GM23338 (cell line): Measurements from ENCODE around the gene SLC2A6. TPM values are rescaled to one million over a fixed set of nuclear protein-coding genes. Genes with fewer than 3 reads are reported as not detected.

Experiments
- ATAC-seq: fragments of 200-7000 bp; cut with Tn5 transposase; 3 replicates; pipeline ENCODE4 v1.9.1; 2020
- DNase-seq: peaks from one replicate; pipeline ENCODE4 v3.0.0-alpha.2; 2015; ENCODE audit warnings: low spot score
- H2AFZ ChIP-seq: fragments of 200-600 bp; sonication (generic); 2 replicates; pipeline ENCODE4 v1.8.0; 2016; ENCODE audit warnings: antibody characterized with exemption, mild to moderate bottlenecking, moderate library complexity
- H3F3A ChIP-seq: fragments of 200-600 bp; sonication (generic); replicated peaks from 2 replicates; pipeline ENCODE4 v1.8.0; 2017; ENCODE audit warnings: antibody characterized with exemption, mixed run types, low read depth
- H3K27ac ChIP-seq: fragments of 200-600 bp; sonication (generic); 2 replicates; pipeline ENCODE4 v1.6.1; 2016; ENCODE audit warnings: low read depth
- H3K27me3 ChIP-seq: fragments of 200-600 bp; sonication (generic); 2 replicates; pipeline ENCODE4 v1.8.0; 2016; ENCODE audit warnings: mild to moderate bottlenecking, mixed run types, moderate library complexity; ENCODE audit not compliant: insufficient read depth
- H3K36me3 ChIP-seq: fragments of 200-600 bp; sonication (generic); 2 replicates; pipeline ENCODE4 v1.8.0; 2016; ENCODE audit warnings: mild to moderate bottlenecking; ENCODE audit not compliant: insufficient read depth
- H3K4me1 ChIP-seq: fragments of 200-600 bp; sonication (generic); 2 replicates; pipeline ENCODE4 v1.8.0; 2016; ENCODE audit warnings: mild to moderate bottlenecking, moderate library complexity; ENCODE audit not compliant: insufficient read depth
- H3K4me2 ChIP-seq: fragments of 200-600 bp; sonication (generic); 2 replicates; pipeline ENCODE4 v1.7.1; 2017; ENCODE audit warnings: mixed run types
- H3K4me3 ChIP-seq: fragments of 200-600 bp; sonication (generic); 2 replicates; pipeline ENCODE4 v1.6.1; 2016; ENCODE audit warnings: mixed run types
- H3K79me2 ChIP-seq: fragments of 200-600 bp; sonication (generic); replicated peaks from 2 replicates; pipeline ENCODE4 v1.8.0; 2017; ENCODE audit warnings: mild to moderate bottlenecking; ENCODE audit not compliant: insufficient read depth
- H3K9me2 ChIP-seq: fragments of 200-600 bp; sonication (generic); 2 replicates; pipeline ENCODE4 v1.8.0; 2017; ENCODE audit not compliant: insufficient read depth
- H4K20me1 ChIP-seq: fragments of 200-600 bp; sonication (generic); replicated peaks from 2 replicates; pipeline ENCODE4 v1.8.0; 2017; ENCODE audit warnings: mild to moderate bottlenecking; ENCODE audit not compliant: insufficient read depth
- H3K27ac Mint-ChIP-seq: 2 replicates; pipeline ENCODE4 v1.8.0; 2020; ENCODE audit warnings: inconsistent platforms, mild to moderate bottlenecking, moderate library complexity, mixed read lengths
- H3K27me3 Mint-ChIP-seq: 3 replicates; pipeline ENCODE4 v1.8.0; 2022; ENCODE audit warnings: low read depth, mild to moderate bottlenecking, moderate library complexity, mixed read lengths, inconsistent platforms; ENCODE audit not compliant: insufficient read depth, poor library complexity
- H3K36me3 Mint-ChIP-seq: 3 replicates; pipeline ENCODE4 v1.8.0; 2021; ENCODE audit warnings: low read depth, mild to moderate bottlenecking, inconsistent platforms, moderate library complexity, mixed read lengths
- H3K4me1 Mint-ChIP-seq: 3 replicates; pipeline ENCODE4 v1.8.0; 2020; ENCODE audit warnings: mild to moderate bottlenecking, inconsistent platforms, mixed read lengths
- H3K4me3 Mint-ChIP-seq: 3 replicates; pipeline ENCODE4 v1.8.0; 2021; ENCODE audit warnings: moderate library complexity, mild to moderate bottlenecking, inconsistent platforms, mixed read lengths
- H3K9me3 Mint-ChIP-seq: 3 replicates; pipeline ENCODE4 v1.8.0; 2020; ENCODE audit warnings: moderate library complexity, mild to moderate bottlenecking, inconsistent platforms, mixed read lengths
- ETS1 ChIP-seq: IDR thresholded peaks from 2 replicates; pipeline ENCODE4 v1.6.1; 2016; ENCODE audit warnings: antibody characterized with exemption
- EZH2phosphoT487 ChIP-seq: fragments of 200-600 bp; sonication (generic); IDR thresholded peaks from one replicate; pipeline ENCODE4 v1.8.1; 2018; ENCODE audit warnings: antibody characterized with exemption; ENCODE audit not compliant: unreplicated experiment
- JUNB ChIP-seq: IDR thresholded peaks from one replicate; pipeline ENCODE4 v1.6.1; 2016; ENCODE audit warnings: antibody characterized with exemption; ENCODE audit not compliant: unreplicated experiment
- NANOG ChIP-seq: IDR thresholded peaks from 2 replicates; pipeline ENCODE4 v1.6.1; 2016; ENCODE audit warnings: antibody characterized with exemption, borderline replicate concordance
- STAT1 ChIP-seq: IDR thresholded peaks from one replicate; pipeline ENCODE4 v1.6.1; 2016; ENCODE audit warnings: antibody characterized with exemption; ENCODE audit not compliant: unreplicated experiment
- ZNF331 ChIP-seq: fragments of 250-450 bp; sonication (Bioruptor Pico); IDR thresholded peaks from 2 replicates; pipeline ENCODE4 v1.5.0; 2020; ENCODE audit warnings: low read depth, mild to moderate bottlenecking, moderate library complexity
- ZNF462 ChIP-seq: fragments of 250-450 bp; sonication (Bioruptor Pico); IDR thresholded peaks from 2 replicates; pipeline ENCODE4 v1.5.0; 2020; ENCODE audit warnings: mild to moderate bottlenecking, moderate library complexity
- polyA plus RNA-seq: library from polyadenylated mRNA; unstranded; fragments of >200 nt; fragmentation: Nextera tagmentation; extraction: Ambion mirVana; gene quantifications from 2 replicates; pipeline ENCODE4 v1.2.1, GENCODE V29; 2016
- total RNA-seq: library from RNA; depleted of rRNA; stranded (reverse); fragments of >200 nt; shearing (Covaris generic); gene quantifications from 2 replicates; pipeline ENCODE4 v1.2.3, GENCODE V29; 2014

The SLC2A6 gene
- total and polyA plus RNA-seq, 2 experiments from 2014 or later = 17.5 to 39.3 TPM

- no peak for TF ChIP-seq ZNF462
Measured at GRCh38 chr9:133484671-133485437, 6.0 kb upstream of the SLC2A6 start (continued).

GRCh38 chr9:133483611-133484010 is 4.7 kb upstream of the SLC2A6 start:
- ATAC-seq (no peak), DNase-seq (no peak)
- Histone ChIP-seq H3K27me3 (no peaks in the 10 kb centered on the region), H4K20me1 (no peaks in the 10 kb centered on the region), H2AFZ (no peak overlapping the region), H3F3A (0 out of 2 replicates have a peak, but pooled peaks cover 2% of the 10 kb centered on the region), H3K36me3 (no peaks in the 10 kb centered on the region), H3K4me1 (no peaks in the 10 kb centered on the region; the same call in 1 of the 2 replicates), H3K4me2 (no peak overlapping the region), H3K4me3 (no peak overlapping the region), H3K9me2 (no peaks in the 10 kb centered on the region), H3K27ac (no peak overlapping the region), H3K79me2 (peaks cover under 1% of the 10 kb centered on the region; the same call in 1 of the 2 replicates)
- no peak overlapping the region for H3K4me3 Mint-ChIP-seq
- TF ChIP-seq ZNF331 (CRISPR knock-in tag) (no peak), JUNB (no peak), EZH2phosphoT487 (no peak), NANOG (no peak), ETS1 (no peak), STAT1 (no peak)
- H3K36me3 Mint-ChIP-seq = no peaks in the 10 kb centered on the region
- peaks cover 5% of the 10 kb centered on the region for H3K4me1 Mint-ChIP-seq
- no peaks in the 10 kb centered on the region; the same call in 2 of the 3 replicates for H3K9me3 Mint-ChIP-seq
- no peak overlapping the region for H3K27ac Mint-ChIP-seq
- peaks cover 4% of the 10 kb centered on the region for H3K27me3 Mint-ChIP-seq
